NK-92 (cell line): ENCODE measurements around the gene PYGO2.
"Not testable (repeated sequence)": the region's sequence is repeated elsewhere in the genome, so short reads cannot be mapped to it uniquely, and the experiment has no call there.

Source experiments
- DNase-seq: peaks from one replicate; lab custom pipeline; 2025; ENCODE audit not compliant: unreplicated experiment; lab: John Stamatoyannopoulos, UW

PYGO2 gene

GRCh38 chr1:155000411-155000725, 38.8 kb upstream of the PYGO2 start:
- no peak for DNase-seq

- DNase-seq, result no peak
These were observed 38.2 kb upstream of the PYGO2 start for GRCh38 chr1:154999571-155000410.

DNA sequence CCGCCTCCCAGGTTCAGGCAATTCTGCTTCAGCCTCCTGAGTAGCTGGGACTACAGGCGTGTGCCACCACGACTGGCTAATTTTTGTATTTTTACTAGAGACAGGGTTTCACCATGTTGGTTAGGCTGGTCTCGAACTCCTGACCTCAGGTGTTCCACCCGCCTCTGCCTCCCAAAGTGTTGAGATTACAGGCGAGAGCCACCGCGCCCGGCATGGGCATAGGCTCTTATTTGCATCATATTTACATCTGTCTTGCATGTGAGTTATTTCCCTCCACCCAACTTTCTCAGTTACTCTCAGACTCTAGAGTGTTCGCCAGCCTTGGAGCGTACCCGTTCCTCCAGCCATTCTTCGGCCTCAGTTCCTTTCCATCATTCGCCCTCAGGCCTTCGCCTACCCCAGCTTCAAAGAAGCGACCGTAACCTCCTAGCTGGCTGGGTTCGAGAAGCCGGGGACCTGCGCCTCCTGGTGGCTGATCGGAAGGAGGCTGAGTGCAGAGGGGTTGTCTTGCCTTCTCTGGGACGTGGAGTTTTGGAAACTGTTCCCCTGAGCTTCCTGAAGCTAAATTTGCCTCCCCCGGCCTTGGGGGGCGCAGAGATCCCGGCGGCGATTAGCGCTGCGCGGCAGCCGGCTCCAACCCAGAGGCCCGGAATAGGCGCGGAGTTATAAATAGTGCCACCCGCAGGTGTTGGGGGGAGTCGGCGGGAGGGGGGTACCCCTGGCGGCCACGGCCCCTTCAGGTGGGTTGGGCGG, 37.4 kb upstream of the PYGO2 start:
- DNase-seq, result no peak

GRCh38 chr1:154998201-154998780, 36.7 kb upstream of the PYGO2 start:
- no peak for DNase-seq

DNA sequence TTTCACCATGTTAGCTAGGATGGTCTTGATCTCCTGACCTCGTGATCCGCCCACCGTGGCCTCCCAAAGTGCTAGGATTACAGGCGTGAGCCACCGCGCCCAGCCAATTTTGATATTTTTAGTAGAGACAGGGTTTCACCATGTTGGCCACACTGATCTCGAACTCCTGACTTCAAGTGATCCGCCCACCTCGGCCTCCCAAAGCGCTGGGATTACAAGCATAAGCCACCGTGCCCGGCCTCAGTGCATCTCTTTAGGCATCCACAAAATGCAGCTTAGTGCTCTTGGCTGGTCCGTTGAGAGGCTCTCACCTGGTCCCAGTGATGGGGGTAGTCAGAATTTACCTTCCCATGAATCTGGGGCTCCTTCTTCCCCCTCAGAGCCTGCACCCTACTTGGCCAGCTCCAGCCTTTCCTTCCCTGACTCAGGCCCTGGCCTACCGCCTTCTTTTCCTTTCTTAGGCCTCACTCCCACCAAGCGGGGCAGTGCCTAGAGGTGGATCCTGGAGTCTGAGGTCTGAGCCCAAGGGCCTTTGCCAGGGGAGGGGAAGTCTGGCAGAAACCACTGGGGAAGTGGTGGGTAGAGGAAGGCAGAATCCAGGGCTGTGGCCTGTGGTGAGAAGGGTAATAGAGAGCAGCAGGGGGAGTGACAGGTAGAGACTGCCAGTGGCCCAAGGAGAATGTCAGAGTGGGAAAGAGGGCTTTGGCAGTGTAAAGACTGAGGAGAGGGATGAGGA, 35.6 kb upstream of the PYGO2 start:
- DNase-seq, result no peak

DNA sequence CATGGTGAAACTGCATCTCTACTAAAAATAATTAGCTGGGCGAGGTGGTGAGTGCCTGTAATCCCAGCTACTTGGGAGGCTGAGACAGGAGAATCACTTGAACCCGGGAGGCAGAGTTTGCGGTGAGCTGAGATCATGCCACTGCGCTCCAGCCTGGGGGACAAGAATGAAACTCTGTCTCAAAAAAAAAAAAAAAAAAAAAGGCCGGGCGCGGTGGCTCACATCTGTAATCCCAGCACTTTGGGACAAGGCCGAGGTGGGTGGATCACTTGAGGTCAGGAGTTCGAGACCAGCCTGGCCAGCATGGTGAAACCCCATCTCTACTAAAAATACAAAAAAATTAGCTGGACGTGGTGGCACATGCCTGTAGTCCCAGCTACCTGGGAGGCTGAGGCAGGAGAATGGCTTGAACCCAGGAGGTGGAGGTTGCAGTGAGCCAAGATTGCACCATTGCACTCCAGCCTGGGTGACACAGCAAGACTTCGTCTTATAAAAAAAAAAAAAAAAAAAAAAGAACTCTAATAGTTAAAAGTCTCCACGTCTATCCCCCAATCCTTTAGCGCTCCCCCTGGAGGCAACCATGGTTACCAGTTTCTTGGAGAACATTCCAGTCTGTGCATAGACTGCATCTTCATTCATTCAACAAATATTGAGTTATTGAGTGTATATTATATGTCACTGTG, 33.9 kb upstream of the PYGO2 start:
- DNase-seq, result not testable (repeated sequence)

GRCh38 chr1:154994591-154994990, 33.0 kb upstream of the PYGO2 start:
- DNase-seq, result no peak

GRCh38 chr1:154994269-154994587, 32.6 kb upstream of the PYGO2 start:
- DNase-seq, result no peak

DNA sequence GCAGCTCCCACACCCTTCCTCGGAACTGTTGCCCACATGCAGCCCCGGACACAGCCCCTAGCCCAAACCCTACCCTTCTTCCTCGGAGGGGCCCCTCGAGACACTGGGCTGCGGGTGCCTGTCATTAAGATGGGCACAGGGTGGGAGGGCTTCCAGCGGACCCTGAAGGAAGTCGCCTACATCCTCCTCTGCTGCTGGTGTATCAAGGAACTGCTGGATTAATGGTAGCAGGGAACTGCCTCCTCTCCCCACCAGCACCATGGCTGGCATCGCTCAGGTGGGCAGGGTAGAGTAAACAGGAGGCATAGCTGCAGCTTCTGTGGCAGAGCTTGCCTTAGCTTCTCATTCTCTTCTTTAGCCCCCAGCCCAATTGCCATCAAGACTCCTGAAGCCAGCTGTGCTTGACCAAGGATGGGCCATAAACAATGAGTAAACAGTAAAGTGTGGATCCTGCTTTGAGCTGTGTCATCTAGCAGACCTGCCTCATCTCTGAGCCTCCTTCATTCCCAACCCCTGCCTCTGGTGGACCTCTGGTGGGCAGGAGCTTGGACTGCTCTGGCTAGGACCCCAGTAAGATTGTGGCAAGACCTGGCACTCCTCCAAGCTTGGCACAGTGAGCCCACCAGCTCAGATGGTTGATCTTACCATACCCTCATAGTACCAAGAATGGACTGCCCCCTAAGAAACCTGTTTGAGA, 32.1 kb upstream of the PYGO2 start, which contains the start of gene LENEP:
Gene LENEP (plus strand): TSS at position 15 of the 697 bp plus-strand sequence. CDS start 22 bp downstream, at position 37.
- DNase-seq, result no peak

- DNase-seq, result no peak
These were observed 31.4 kb upstream of the PYGO2 start for GRCh38 chr1:154992721-154993571.

DNA sequence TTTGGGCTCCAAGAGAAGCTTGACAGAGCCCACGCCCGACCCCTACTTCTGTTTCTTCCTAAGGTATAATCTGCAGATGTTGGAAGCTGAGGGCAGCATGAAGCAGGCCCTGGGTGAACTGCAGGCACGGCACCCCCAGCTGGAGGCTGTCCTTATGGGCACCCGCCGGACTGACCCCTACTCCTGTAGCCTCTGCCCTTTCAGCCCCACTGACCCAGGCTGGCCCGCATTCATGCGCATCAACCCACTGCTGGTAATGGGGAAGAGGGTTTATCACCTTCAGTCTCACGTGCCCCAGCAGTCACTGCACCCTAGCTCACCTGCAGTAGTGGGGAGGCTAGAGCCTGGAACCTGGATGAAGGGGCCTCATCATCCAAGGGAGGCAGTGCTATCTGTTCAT, 28.7 kb upstream of the PYGO2 start:
- DNase-seq, result no peak

DNA sequence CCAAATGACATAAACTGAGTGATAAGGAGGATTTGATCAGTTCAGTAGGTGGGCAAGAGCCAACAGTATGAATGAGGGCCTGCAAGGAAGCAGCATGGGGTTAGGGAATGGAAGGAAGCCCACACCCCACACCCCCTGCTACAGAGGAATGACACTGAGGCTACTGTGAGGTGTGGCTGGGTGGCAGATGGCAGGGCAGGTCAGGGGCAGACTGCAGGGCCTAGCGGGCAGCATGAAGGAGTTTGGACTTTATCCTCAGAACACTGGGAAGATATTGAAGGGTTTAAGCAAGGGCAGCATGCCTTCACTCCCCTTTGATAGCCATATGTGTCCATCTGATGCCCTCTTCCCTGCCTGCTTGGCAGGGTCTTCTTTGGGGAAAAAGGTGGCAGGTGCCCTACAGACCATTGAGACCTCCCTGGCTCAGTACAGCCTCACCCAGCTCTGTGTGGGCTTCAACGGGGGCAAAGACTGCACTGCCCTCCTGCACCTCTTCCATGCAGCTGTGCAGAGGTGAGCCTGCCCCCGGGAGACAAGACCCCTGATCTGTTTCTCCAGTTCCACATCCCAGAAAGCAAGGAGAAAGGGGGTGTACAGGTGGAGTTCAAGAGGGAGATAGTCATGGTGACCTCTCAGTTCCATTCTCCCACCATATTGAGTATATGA, 27.7 kb upstream of the PYGO2 start:
- no peak for DNase-seq

DNA sequence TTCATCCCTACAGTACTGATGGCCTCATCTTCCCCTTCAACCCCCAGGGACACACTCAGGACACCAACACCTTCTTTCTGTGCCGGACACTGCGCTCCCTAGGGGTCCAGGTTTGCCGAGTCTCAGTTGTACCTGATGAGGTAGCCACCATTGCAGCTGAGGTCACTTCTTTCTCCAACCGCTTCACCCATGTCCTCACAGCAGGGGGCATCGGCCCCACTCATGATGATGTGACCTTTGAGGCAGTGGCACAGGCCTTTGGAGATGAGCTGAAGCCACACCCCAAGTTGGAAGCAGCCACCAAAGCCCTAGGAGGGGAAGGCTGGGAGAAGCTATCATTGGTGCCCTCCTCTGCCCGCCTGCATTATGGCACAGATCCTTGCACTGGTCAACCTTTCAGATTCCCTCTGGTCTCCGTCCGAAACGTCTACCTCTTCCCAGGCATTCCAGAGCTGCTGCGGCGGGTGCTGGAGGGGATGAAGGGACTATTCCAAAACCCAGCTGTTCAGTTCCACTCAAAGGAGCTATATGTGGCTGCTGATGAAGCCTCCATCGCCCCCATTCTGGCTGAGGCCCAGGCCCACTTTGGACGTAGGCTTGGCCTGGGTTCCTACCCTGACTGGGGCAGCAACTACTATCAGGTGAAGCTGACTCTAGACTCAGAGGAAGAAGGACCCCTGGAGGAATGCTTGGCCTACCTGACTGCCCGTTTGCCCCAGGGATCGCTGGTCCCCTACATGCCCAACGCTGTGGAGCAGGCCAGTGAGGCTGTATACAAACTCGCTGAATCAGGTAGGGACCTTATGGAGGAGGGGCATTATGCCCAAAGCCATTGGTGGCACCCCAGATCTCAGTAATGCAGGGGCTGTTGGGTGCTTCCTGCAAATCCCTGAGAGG, 26.7 kb upstream of the PYGO2 start:
- no peak for DNase-seq

- no peak for DNase-seq
These were observed 25.7 kb upstream of the PYGO2 start for GRCh38 chr1:154987326-154987725.

GRCh38 chr1:154986736-154987135, 25.2 kb upstream of the PYGO2 start:
- DNase-seq, result not testable (repeated sequence)

GRCh38 chr1:154983776-154984466, 22.3 kb upstream of the PYGO2 start:
- DNase-seq, result no peak
